ENCODE measurements around the gene S100A6.
"Not testable (repeated sequence)": the region's sequence is repeated elsewhere in the genome, so short reads cannot be mapped to it uniquely, and the experiment has no call there.

The S100A6 gene

GRCh38 chr1:153563483-153563901, 27.7 kb upstream of the S100A6 start:
- no peak for DNase-seq

- not testable (repeated sequence) for DNase-seq
These were observed 26.2 kb upstream of the S100A6 start for GRCh38 chr1:153562021-153562420.

GRCh38 chr1:153561466-153561985, 25.7 kb upstream of the S100A6 start:
- no peak for DNase-seq

GRCh38 chr1:153560771-153561465, 25.1 kb upstream of the S100A6 start:
- no peak for DNase-seq

- DNase-seq: no peak
These were observed 24.4 kb upstream of the S100A6 start for GRCh38 chr1:153560241-153560640.

- no peak for DNase-seq
These were observed 22.1 kb upstream of the S100A6 start for GRCh38 chr1:153557877-153558276.

- no peak for DNase-seq
These were observed 20.6 kb upstream of the S100A6 start for GRCh38 chr1:153556348-153556747.

GRCh38 chr1:153553830-153554541, 18.2 kb upstream of the S100A6 start:
- DNase-seq: no peak

GRCh38 chr1:153553096-153553495, 17.3 kb upstream of the S100A6 start:
- DNase-seq: no peak

- no peak for DNase-seq
These were observed 16.5 kb upstream of the S100A6 start for GRCh38 chr1:153552335-153552734.

- DNase-seq: no peak
These were observed 15.2 kb upstream of the S100A6 start for GRCh38 chr1:153550827-153551500.

GRCh38 chr1:153550398-153550758, 14.6 kb upstream of the S100A6 start:
- DNase-seq: no peak

GRCh38 chr1:153549741-153550397, 14.1 kb upstream of the S100A6 start:
- no peak for DNase-seq

GRCh38 chr1:153548722-153549688, 13.2 kb upstream of the S100A6 start, which contains the start of gene S100A3:
Gene S100A3 (minus strand): TSS chr1:153549258. CDS start chr1:153548485, 773 bp downstream.
- DNase-seq: no peak

- DNase-seq: no peak
These were observed 12.1 kb upstream of the S100A6 start for GRCh38 chr1:153547560-153548551.

- DNase-seq: no peak
These were observed 11.2 kb upstream of the S100A6 start for GRCh38 chr1:153546796-153547559.

GRCh38 chr1:153546371-153546770, 10.6 kb upstream of the S100A6 start:
- DNase-seq: no peak

- DNase-seq: peak; percentile 86
These were observed 9.6 kb upstream of the S100A6 start, which contains the start of gene S100A4 for GRCh38 chr1:153545067-153546055. Gene S100A4 (minus strand): TSS chr1:153545806. CDS start chr1:153544794, 1,012 bp downstream.

Measured in NCI-H1436 treated with DMSO at 0.1 percent for 48 hours (cell line).